K562 (cell line): ENCODE measurements around the gene BOLA1. TPM values are rescaled to one million over a fixed set of nuclear protein-coding genes. Genes with fewer than 3 reads are reported as not detected.

Experiments used
- CAMTA2 ChIP-seq: fragments of 250-450 bp; sonication (Bioruptor Pico); conservative IDR thresholded peaks from 2 replicates; pipeline ENCODE4 v1.5.1; 2022
- CXXC5 ChIP-seq: fragments of 250-450 bp; sonication (Bioruptor Pico); IDR thresholded peaks from 2 replicates; pipeline ENCODE4 v1.8.0; 2022; ENCODE audit warnings: inconsistent platforms, mild to moderate bottlenecking, moderate library complexity
- E2F3 ChIP-seq: fragments of 250-450 bp; sonication (Bioruptor Pico); IDR thresholded peaks from 2 replicates; pipeline ENCODE4 v1.4.0; 2020; ENCODE audit warnings: mild to moderate bottlenecking
- ETS1 ChIP-seq: conservative IDR thresholded peaks from 2 replicates; pipeline ENCODE4 v1.6.1; 2011; ENCODE audit warnings: low read depth, mild to moderate bottlenecking, low read length; ENCODE audit not compliant: control insufficient read depth
- FOSL1 ChIP-seq: fragments of 200-800 bp; sonication (Bioruptor generic); conservative IDR thresholded peaks from 2 replicates; pipeline ENCODE4 v1.6.1; 2016; ENCODE audit warnings: missing genetic modification characterization, missing compliant biosample characterization
- GTF2E2 ChIP-seq: fragments of 200-800 bp; sonication (Bioruptor generic); IDR thresholded peaks from 2 replicates; pipeline ENCODE4 v1.6.1; 2016; ENCODE audit warnings: missing genetic modification characterization, missing compliant biosample characterization
- IFI16 ChIP-seq: fragments of 250-450 bp; sonication (Bioruptor Pico); IDR thresholded peaks from 2 replicates; pipeline ENCODE4 v2.1.2; 2022; ENCODE audit warnings: mild to moderate bottlenecking, inconsistent platforms
- KDM1A ChIP-seq, 2 experiments: fragments of 450-650 bp; IDR thresholded peaks; 2 replicates each; pipeline ENCODE4 v1.6.1; 2016; ENCODE audit warnings: mild to moderate bottlenecking in 2 of 2
- NCOR1 ChIP-seq: fragments of 450-650 bp; IDR thresholded peaks from 2 replicates; pipeline ENCODE4 v1.6.1; 2016; ENCODE audit warnings: mild to moderate bottlenecking, moderate library complexity
- NKRF ChIP-seq: fragments of 450-650 bp; IDR thresholded peaks from 2 replicates; pipeline ENCODE4 v1.6.1; 2016; ENCODE audit warnings: borderline replicate concordance
- NONO ChIP-seq, 2 experiments: fragments of 200-400 bp in 1 of 2; fragments of 450-650 bp in 1 of 2; formaldehyde crosslinking in 1 of 2; IDR thresholded peaks; 2 replicates each; pipeline ENCODE4 v1.6.1; 2017; ENCODE audit warnings: low read depth in 2 of 2, mild to moderate bottlenecking in 2 of 2, moderate library complexity in 2 of 2, low read length in 1 of 2
- PKNOX1 ChIP-seq: fragments of 450-650 bp; IDR thresholded peaks from 2 replicates; pipeline ENCODE4 v1.6.1; 2016
- PREB ChIP-seq: sonication (generic); formaldehyde crosslinking; IDR thresholded peaks from 2 replicates; pipeline ENCODE4 v1.8.1; 2023; ENCODE audit warnings: mild to moderate bottlenecking, missing genetic modification reagents
- PRPF4 ChIP-seq: fragments of 200-400 bp; formaldehyde crosslinking; IDR thresholded peaks from one replicate; pipeline ENCODE4 v1.6.1; 2017; ENCODE audit warnings: low read length, low read depth, mild to moderate bottlenecking; ENCODE audit not compliant: insufficient read depth, poor library complexity, severe bottlenecking
- SAFB2 ChIP-seq: fragments of 200-400 bp; formaldehyde crosslinking; IDR thresholded peaks from 2 replicates; pipeline ENCODE4 v1.6.1; 2018; ENCODE audit warnings: borderline replicate concordance, low read length, low read depth, moderate library complexity; ENCODE audit not compliant: severe bottlenecking
- SOX6 ChIP-seq: fragments of 450-650 bp; IDR thresholded peaks from 2 replicates; pipeline ENCODE4 v1.6.1; 2014; ENCODE audit warnings: mild to moderate bottlenecking
- TBP ChIP-seq: optimal IDR thresholded peaks from 2 replicates; pipeline ENCODE3; 2011; ENCODE audit warnings: low read depth, low read length, improper control_type of control experiment
- TCF7L2 ChIP-seq: fragments of 150-350 bp; IDR thresholded peaks from 2 replicates; pipeline ENCODE4 v1.6.1; 2016; ENCODE audit warnings: low read depth, mild to moderate bottlenecking, low read length, moderate library complexity
- TRIM25 ChIP-seq: fragments of 450-650 bp; IDR thresholded peaks from 2 replicates; pipeline ENCODE4 v1.7.0; 2016; ENCODE audit warnings: borderline replicate concordance
- ZFX ChIP-seq: sonication (generic); formaldehyde crosslinking; IDR thresholded peaks from 2 replicates; pipeline ENCODE4 v1.8.0; 2022; ENCODE audit warnings: mild to moderate bottlenecking, missing genetic modification reagents, moderate library complexity
- ZNF764 ChIP-seq: fragments of 250-450 bp; sonication (Bioruptor Pico); IDR thresholded peaks from 2 replicates; pipeline ENCODE4 v1.4.0; 2020; ENCODE audit warnings: low read depth, mild to moderate bottlenecking, moderate library complexity
- polyA plus RNA-seq, 8 experiments: library from polyadenylated mRNA; depleted of rRNA in 4 of 8; stranded (reverse) in 5 of 8; unstranded in 3 of 8; fragments of >200 nt; fragmentation: Nextera tagmentation in 2 of 8; fragmentation: Illumina TruSeq in 1 of 8; extraction: Ambion mirVana in 2 of 8; extraction: Trizol in 1 of 8; gene quantifications; 2 replicates each; pipeline versions ENCODE4 v1.2.1 to v1.2.3, GENCODE V29; 2011 to 2014; ENCODE audit warnings: inconsistent platforms in 1 of 8, missing spikeins in 1 of 8
- total RNA-seq, 7 experiments: library from RNA; depleted of rRNA in 6 of 7; stranded (reverse); fragments of >200 nt in 6 of 7; fragmentation: Illumina TruSeq in 2 of 7; extraction: Trizol in 2 of 7; gene quantifications; 2 replicates each; pipeline versions ENCODE4 v1.2.1 to v1.2.3, GENCODE V29; 2011 to 2021; ENCODE audit warnings: low replicate concordance in 1 of 7

The BOLA1 gene
- total and polyA plus RNA-seq, 9 of the 15 experiments (the other 6 are each of a cell fraction or from before 2014, with no cell fraction given) = 0.18 to 1.2 (median 0.40) TPM; not detected in 2

GRCh38 chr1:149885339-149886120 is 13.8 kb upstream of the BOLA1 start (continued):
- 0 out of 4 replicates have a peak, but pooled peaks of 1 of the 2 experiments have one; percentile 9 for TF ChIP-seq NONO (IDR thresholded peaks at IDR 0.05; ENCODE audit: low read depth in 2 of 2, low read length in 1 of 2)
- no peak for TF ChIP-seq GTF2E2 (tag)
- no peak for TF ChIP-seq SAFB2
- TF ChIP-seq PRPF4 = peak; percentile 86
- TF ChIP-seq ZNF764 = no peak
- no peak for TF ChIP-seq CAMTA2 (CRISPR knock-in tag)
- peak; percentile 69; the same call in 1 of the 2 replicates for TF ChIP-seq PKNOX1
- TF ChIP-seq CXXC5 (CRISPR knock-in tag) = peak; percentile 20; the same call in 1 of the 2 replicates
- TF ChIP-seq TRIM25 = no peak
- no peak for TF ChIP-seq E2F3 (CRISPR knock-in tag)
- TF ChIP-seq NKRF = peak; percentile 4; the same call in 1 of the 2 replicates
- peak; percentile 33; the same call in 1 of the 2 replicates for TF ChIP-seq ETS1
- TF ChIP-seq ZFX (CRISPR knock-in tag) = peak; percentile 21; the same call in 1 of the 2 replicates
- TF ChIP-seq TCF7L2 = no peak
- TF ChIP-seq PREB (CRISPR knock-in tag) = peak; percentile 98; the same call in 1 of the 2 replicates
- no peak for TF ChIP-seq SOX6
- no peak for TF ChIP-seq KDM1A (IDR thresholded peaks at IDR 0.05)
- TF ChIP-seq IFI16 (CRISPR knock-in tag) = no peak
- TF ChIP-seq NCOR1 = peak; percentile 53
- TF ChIP-seq TBP = no peak
- TF ChIP-seq FOSL1 (tag) = no peak
